KBM-7 (cell line): ENCODE data around the gene RAB12.
"Not testable (repeated sequence)": the region's sequence is repeated elsewhere in the genome, so short reads cannot be mapped to it uniquely, and the experiment has no call there.

ENCODE experiments used
- DNase-seq: peaks from one replicate; pipeline ENCODE4 v3.0.0-alpha.2; 2015
- in situ Hi-C: fragments of 300-500 bp; cut with MboI; formaldehyde crosslinking; loops from 2 replicates; pipeline ENCODE4 v1.14.3; 2020; ENCODE audit warnings: low sequenced_read_pairs, low pct_unique_long_range_greater_than_20kb, mixed read lengths

RAB12 gene, protein sequence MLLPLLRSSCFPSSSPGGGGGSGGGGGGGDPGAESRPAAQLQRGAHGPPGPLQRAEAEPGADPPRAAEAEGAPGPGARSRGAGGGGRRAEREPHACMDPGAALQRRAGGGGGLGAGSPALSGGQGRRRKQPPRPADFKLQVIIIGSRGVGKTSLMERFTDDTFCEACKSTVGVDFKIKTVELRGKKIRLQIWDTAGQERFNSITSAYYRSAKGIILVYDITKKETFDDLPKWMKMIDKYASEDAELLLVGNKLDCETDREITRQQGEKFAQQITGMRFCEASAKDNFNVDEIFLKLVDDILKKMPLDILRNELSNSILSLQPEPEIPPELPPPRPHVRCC

DNA sequence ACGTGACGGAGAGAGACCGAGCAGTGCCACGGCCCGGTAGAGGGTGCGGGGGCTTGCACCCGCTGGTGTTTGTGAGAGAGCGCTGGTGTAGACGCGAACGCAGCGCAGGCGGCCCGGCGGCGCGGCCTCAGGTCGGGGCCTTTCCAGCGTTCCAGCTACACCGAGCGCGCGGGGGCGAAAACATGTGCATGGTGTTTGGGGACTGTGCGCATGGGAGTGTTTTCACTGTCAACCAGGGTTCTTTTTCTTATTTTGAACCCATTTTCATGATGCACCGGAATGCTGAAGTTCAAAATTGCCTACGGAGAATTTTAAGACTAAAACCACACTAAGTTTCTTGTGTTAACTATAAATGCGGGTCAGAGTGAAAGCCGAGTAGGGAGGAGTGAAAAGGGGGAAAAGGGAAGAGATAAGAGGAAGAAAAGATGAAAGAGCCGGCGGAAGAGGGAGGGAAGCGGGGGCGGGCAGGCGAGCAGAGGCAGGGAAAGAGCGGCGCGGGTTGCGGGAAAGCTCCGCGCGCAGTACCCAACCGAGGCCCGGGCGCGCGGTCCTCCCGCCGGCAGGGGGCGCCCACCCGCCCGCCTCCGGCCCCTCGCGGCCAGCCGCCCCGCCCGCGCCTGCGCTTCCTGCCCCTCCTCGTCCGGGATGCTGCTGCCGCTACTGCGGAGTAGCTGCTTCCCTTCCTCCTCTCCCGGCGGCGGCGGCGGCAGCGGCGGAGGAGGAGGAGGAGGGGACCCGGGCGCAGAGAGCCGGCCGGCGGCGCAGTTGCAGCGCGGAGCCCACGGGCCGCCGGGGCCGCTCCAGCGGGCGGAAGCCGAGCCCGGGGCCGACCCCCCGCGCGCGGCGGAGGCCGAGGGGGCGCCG, at the start of gene RAB12:
Gene RAB12, plus strand, starts transcription at position 643 of the 864 bp plus-strand sequence. Its CDS starts 3 bp downstream, at position 646.
- in situ Hi-C loops: no loop called here
- peak; percentile 74 for DNase-seq

DNA sequence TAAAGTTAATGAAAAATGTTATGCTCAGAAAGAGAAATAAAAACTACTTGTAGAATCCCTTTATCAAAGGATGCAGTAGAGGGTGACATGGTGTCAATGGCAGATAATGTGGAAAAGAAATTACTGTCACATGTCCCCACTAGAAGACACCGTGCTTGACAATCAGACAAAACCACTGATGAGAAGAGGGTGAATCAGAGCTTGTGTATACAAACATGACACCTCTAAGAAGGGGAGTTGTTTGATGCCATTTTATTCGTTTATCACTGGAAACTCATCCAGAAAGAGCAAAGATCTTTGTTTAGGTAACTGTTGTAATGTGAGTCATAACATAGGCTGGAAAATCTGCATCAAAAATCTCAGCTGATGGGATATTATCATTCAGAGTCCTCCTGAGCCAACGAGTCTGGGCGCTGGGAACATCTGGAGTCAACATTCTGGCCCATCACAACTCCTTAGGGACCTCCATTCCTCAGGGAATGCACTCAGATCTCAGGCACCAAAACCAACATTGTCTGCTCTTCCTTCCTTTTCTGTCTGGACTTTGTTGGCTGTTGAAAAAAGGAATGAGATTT, 49.5 kb upstream of the RAB12 start:
- in situ Hi-C loops: no loop called here
- DNase-seq: no peak

DNA sequence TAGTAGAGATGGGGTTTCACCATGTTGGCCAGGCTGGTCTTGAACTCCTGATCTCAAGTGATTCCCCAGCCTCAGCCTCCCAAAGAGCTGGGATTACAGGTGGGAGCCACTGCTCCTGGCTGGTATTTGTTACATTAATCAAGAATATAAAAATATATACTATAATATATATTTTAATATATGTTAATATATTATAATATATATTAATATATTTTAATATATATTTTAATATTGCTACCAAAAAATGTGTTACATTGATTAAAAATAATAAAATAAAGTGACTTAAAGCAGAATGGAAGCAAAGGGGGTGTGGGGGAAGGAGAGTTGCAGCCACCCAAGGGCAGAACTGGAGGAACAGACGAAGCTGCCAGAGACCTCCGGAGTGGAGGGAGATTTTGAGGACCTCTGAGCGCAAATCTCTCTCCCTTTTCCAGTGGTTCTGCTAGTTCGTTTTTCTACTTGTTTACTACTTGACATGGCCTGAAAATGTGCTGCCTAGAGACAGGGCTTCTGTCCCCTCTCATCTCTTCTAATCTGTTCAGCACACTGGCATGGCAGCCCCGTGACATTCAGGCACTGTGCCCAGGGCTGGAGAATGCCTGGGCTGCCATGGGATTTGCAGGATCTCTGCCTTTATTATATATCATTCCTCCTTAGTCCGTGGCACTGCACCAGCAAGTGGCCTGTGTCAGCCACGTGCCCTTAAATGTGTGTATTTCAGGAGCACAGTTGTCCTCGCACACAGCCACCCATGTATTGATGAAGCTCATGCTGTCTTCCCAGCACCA, 47.9 kb upstream of the RAB12 start:
- no peak for DNase-seq
- in situ Hi-C loops: no loop called here

DNA sequence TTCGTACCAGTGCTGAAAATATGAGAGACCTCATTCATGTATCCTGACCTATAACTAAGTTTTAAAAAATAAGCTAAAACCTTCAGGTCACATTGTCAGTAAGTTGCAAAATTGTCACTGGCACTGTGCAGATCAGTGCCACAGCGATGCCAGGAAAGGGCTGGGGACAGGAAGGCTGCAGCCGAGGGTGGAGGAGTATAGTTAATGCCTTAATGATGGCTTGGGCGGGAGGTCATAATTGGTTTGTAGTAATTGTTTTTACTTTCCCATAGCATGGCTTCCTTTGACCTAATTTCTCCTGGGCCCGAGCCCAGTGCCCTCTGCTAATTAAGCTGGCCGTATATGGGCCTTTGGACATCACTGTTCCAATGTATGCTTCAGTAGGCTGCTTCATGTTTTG, 47.2 kb upstream of the RAB12 start:
- in situ Hi-C loops: no loop called here
- DNase-seq: no peak

DNA sequence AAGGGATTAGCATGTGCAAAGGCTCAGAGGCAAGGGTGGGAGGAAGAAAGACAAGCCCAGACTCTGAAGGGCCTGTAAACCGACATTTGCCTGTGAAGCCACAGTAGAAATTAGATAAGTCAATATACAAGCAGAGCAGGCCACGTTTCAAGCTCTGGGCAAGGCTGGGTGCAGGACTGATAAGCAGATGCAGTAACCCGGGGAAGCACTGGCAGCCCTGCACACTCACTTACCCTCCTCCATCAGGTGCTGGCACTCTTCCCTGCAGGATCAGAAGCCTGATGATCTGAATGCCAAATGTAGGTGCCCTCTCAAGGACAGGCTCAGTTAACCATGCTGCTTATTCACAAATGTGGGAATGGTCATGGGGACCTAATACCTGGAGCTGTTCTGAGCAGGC, 46.3 kb upstream of the RAB12 start:
- in situ Hi-C loops: no loop called here
- DNase-seq: no peak

DNA sequence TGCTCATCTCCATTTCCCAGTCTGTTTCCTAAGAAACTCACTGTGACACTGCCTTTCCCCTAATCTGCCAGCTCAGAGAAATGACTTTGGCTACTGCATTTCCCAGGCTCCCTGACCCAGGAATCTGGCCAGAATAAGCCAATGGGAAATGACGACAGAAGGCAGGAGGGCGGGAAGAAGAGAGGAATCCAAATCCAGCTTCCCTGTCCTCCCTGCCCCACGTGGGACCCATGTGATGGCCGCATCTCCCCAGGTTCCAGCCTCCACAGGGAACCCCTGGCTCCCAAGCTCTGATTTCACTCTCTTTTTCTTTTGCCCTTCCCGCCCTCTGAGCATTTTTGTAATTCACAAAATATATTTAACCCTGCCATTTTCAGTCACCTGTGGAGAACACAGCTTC, 37.8 kb upstream of the RAB12 start:
- DNase-seq: no peak
- in situ Hi-C loops: no loop called here

DNA sequence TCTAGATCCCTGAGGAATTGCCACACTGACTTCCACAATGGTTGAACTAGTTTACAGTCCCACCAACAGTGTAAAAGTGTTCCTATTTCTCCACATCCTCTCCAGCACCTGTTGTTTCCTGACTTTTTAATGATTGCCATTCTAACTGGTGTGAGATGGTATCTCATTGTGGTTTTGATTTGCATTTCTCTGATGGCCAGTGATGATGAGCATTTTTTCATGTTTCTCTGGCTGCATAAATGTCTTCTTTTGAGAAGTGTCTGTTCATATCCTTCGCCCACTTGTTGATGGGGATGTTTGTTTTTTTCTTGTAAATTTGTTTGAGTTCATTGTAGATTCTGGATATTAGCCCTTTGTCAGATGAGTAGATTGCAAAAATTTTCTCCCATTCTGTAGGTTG, 35.5 kb upstream of the RAB12 start:
- DNase-seq, in situ Hi-C loops: not testable (repeated sequence)

DNA sequence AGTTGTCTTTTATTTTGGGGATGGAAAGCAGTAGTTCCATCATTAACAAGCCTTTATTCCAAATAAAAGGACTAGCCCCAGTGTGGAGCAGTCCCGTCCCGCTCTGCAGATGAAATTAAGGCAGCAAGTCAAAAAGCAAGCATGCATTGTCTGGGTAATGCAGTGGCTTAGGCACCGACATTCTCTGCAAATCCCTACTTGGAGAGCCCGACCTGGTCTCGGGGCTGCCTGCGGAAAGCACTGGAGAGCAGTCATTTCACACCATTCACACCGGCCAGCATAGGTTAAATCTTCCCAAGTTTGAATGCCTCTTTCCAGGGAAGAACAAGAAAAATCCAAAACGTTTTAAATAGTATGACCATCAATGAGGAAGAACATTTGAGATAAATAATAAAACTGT, 24.4 kb upstream of the RAB12 start:
- in situ Hi-C loops: no loop called here
- DNase-seq: no peak

DNA sequence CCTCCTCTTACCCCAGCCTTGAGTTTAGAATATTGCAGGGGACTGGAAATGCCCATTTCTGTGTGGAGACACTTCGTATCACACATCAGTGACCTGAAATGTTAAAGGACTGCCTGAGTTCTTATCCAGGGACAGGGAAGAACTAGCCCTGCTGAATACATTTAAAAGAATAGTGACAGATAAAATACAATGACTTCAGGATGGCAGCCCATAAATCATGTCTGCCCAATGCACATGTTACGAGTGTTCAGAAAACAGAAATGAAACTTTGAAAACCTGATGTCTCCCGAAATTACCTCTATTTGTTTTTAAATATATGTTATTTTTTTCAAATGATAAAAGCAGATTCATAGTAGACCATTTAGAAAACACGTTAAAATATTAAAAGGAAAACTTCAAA, 22.3 kb upstream of the RAB12 start:
- DNase-seq: no peak
- in situ Hi-C loops: no loop called here

DNA sequence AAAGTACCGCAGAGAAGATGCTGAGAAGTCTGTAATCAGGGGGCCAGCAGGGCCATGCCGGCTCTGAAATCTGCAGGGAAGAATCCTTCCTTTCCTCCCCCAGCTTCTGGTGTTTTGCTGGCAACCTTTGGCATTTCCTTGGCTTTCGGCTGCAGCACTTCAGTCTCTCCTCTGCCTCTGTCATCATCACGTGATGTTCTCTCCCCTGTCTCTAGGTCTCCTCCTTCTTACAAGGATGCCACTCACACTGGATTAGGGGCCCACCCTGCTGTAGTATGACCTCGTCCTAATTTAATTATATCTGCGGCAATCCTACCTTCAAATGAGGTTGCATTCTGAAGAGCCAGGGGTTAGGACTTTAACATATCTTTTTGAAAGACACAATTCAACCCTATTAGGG, 13.8 kb upstream of the RAB12 start:
- in situ Hi-C loops: no loop called here
- no peak for DNase-seq

DNA sequence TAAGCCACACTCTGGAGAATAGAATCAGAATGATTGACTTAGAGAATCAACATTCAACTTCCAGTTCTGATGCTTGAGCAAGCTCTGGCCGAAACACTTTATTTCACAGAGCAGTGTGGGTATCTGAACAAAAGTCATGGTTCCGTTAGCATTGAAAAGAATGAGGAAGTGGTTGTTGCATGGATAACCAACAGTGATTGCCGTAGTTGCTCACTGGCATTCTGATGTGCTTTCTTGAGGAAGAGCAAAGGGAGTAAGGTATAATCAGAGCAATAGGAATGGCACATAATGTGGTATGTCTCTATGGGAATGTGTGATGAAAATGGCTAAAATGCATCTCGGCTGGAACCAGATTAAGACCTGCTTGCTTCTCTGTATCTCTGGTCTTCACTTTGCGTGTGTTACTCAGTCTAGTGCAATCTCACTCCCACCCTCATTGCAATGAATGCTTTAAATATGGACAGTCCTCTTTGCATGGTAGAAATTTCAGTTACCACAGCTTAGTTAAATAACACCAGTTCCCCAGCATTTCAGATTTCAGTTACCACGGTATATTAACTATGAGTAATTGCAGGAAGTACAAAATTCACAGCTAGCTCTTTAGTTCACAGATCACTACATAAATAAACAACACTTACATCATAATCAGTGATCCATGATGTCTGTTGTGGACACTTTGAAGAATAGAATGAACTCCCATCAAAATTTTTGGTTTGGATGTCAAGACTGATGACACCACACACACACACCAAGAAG, 7.8 kb upstream of the RAB12 start:
- DNase-seq: peak; percentile 61
- in situ Hi-C loops: no loop called here

DNA sequence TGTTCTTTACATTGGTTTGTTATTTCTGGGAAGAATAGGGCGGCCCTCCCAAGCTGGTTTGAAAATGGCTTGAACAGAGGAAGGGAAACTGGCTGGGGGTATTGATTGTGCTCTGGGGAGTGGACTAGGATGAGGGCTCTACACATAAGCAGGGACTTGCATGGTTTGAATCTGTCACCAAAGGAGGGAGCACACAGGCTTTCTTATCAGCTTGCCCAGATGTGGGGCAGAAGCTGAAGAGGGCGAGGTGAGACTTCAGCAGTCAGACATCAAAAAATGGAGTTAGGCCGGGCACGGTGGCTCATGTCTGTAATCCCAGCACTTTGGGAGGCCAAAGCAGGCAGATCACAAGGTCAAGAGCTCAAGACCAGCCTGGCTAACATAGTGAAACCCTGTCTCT, 7.2 kb upstream of the RAB12 start:
- in situ Hi-C loops: no loop called here

DNA sequence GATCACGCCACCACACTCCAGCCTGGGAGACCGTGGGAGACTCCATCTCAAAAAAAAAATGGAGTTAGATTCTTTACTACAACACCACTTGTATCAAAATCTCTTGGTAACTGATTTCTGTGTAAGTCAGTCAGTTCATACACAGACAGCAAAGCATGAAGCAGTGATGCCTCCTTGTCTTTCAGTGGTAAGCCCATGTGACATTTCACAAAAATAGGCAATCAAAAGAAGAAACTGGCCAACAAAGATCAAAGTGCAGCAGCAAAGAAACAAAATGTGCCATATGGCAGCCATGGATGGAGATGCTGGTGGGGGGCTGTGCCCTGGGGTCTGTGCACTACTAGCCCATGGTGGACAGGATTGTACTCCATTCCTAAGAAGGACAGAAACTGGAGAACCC, 6.7 kb upstream of the RAB12 start:
- in situ Hi-C loops: no loop called here
- no peak for DNase-seq

More for the DNA sequence above, 7.2 kb upstream of the RAB12 start:
- DNase-seq: no peak

DNA sequence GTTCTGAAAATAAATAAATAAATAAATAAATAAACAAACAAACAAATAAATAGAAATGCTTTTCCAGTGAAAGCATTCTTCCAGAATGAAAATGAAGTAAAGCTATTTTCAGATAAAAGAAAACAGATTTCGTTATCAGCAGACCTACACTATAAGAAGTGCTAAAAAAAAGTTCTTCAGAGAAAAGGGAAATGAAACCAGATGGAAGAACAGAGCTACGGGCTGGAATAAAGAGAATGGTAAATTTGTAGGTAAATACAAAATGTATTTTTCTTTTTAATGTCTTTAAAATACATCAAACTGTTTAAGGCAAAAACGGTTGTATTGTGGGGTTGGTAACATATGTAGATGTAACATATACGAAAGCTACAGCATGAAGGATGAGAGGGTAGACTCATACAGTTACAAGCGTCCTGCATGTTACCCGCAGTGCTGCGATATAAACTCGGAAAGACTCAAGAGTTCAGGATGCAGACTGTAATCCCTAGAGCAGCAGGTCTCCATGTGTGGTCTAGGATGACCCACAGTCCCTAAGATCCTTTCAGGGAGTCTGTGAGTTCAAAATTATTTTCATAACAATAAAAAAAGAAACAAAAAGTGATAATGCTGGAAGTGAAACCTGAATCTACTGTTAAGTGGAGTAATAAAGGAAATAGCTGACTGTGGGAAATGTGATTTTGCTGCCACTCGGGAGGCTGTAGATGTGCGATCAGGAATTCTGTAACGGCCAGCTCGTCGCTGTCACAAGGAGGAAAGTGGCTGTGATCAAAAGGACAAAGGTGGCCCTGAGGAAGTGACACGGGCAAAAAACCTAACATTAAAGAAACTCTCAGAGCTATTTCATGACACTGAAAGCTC, 5.3 kb upstream of the RAB12 start:
- no peak for DNase-seq
- in situ Hi-C loops: no loop called here

DNA sequence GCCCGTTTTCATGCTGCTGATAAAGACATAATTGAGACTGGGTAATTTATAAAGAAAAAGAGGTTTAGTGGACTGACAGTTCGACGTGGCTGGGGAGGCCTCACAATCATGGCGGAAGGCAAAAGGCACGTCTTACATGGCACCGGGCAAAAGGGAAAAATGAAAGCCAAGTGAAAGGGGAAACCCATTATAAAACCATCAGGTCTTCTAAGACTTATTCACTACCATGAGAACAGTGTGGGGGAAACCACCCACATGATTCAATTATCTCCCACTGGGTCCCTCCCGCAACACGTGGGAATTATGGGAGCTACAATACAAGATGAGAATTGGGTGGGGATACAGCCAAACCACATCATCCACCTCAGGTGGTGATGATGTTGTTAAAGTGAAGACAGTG, 3.3 kb upstream of the RAB12 start:
- DNase-seq: no peak
- in situ Hi-C loops: no loop called here

DNA sequence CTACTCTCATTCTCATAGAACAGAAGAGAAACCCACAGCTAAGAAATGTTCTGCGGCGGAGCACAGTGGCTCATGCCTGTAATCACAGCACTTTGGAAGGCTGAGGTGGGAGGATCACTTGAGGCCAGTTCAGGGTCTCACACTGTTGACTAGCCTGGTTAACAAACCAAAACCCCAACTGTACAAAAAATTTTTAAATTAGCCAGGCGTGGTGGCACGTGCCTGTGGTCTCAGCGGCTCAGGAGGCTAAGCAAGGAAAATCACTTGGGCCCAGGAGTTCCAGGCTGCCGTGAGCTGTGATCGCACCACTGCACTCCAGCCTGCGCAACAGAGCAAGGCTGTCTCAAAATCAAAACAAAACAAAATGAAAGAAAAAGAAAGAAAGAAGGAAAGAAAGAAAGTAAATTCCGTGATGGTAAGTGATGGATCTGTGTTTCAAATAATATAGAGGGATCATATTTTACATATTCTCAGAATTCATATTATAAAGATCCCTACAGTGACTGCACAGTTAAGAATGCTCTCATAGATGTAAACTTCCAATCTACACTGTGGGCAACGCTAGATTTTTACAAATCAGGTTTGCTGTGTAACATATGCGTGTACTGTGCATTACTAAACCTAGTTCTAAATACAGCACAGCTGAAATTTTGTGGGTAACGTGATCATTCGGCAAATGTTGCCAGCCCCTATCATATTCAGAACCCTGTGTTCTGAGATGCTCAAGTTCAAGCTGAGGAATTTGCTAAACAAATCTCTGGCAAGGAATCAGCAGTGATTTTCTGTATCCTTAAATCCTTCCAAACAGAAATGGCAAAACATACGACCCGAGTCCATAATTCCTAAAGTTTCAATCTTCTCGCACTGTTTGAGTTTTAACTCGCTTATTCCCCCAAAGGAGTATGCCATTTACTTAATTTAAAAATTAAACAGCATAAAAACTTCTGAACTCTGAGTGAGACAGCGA, 1.2 kb upstream of the RAB12 start:
- in situ Hi-C loops: no loop called here

More for the DNA sequence above, 1.2 kb upstream of the RAB12 start:
- DNase-seq: no peak
